ENCODE results near the gene RCAN1. TPM values are rescaled to one million over a fixed set of nuclear protein-coding genes. Genes with fewer than 3 reads are reported as not detected.

RCAN1 gene
- polyA plus RNA-seq, 1 donor (not counting 4 experiments of a cell fraction or from before 2014, with no cell fraction given), result 21.3 TPM

- Histone ChIP-seq H3K36me3 (ENCODE audit: control insufficient read depth in 2 of 2, extremely low read depth in 1 of 2, insufficient read depth in 2 of 2, low read length in 2 of 2) (no peaks in the 10 kb centered on the region), H3K27ac (ENCODE audit: control insufficient read depth, insufficient read depth, low read length) (no peak overlapping the region), H3K4me1 (ENCODE audit: control insufficient read depth, extremely low read depth, insufficient read depth, low read length) (no peaks in the 10 kb centered on the region), H3K79me2 (ENCODE audit: control insufficient read depth, insufficient read depth, low read length) (no peaks in the 10 kb centered on the region), H3K4me3 (ENCODE audit: control insufficient read depth in 2 of 3, extremely low read depth in 1 of 3, insufficient read depth in 2 of 3, low read depth in 1 of 3, low read length in 3 of 3) (no peak overlapping the region), H3K9ac (ENCODE audit: control insufficient read depth, extremely low read depth, insufficient read depth, low read length) (no peak overlapping the region), H4K20me1 (ENCODE audit: control insufficient read depth, extremely low read depth, insufficient read depth, low read length) (peaks cover 2% of the 10 kb centered on the region), H3K9me1 (ENCODE audit: control insufficient read depth, extremely low read depth, insufficient read depth, low read length) (no peaks in the 10 kb centered on the region), H3K27me3 (ENCODE audit: control insufficient read depth, extremely low read depth, insufficient read depth, low read length) (peaks cover 45% of the 10 kb centered on the region), H2AFZ (ENCODE audit: control insufficient read depth, low read length) (no peak overlapping the region), H3K4me2 (ENCODE audit: control insufficient read depth, extremely low read depth, insufficient read depth, low read depth, low read length) (no peak overlapping the region), H3K9me3 (ENCODE audit: control insufficient read depth, low read depth, low read length) (no peaks in the 10 kb centered on the region)
- FAIRE-seq (no peak), DNase-seq (ENCODE audit: low read depth, low spot score) (no peak)
- dilution Hi-C loops (cut with MboI; ENCODE audit: extremely low pct_ligation_motif_present, low sequenced_read_pairs), result no loop called here
- TF ChIP-seq EZH2 (IDR thresholded peaks at IDR 0.05; ENCODE audit: low read length), result no peak
- no peak for TF ChIP-seq CTCF (optimal IDR thresholded peaks at IDR 0.05 in 1 of 3, IDR thresholded peaks at IDR 0.05 in 1 of 3, conservative IDR thresholded peaks at IDR 0.05 in 1 of 3; ENCODE audit: extremely low read depth in 1 of 3, insufficient read depth in 2 of 3, low read length in 3 of 3)
These were observed 36.0 kb upstream of the RCAN1 start for GRCh38 chr21:34650861-34651431.

- Histone ChIP-seq H2AFZ (ENCODE audit: control insufficient read depth, low read length) (no peak overlapping the region), H4K20me1 (ENCODE audit: control insufficient read depth, extremely low read depth, insufficient read depth, low read length) (peaks cover 2% of the 10 kb centered on the region), H3K79me2 (ENCODE audit: control insufficient read depth, insufficient read depth, low read length) (no peaks in the 10 kb centered on the region), H3K4me2 (ENCODE audit: control insufficient read depth, extremely low read depth, insufficient read depth, low read depth, low read length) (no peak overlapping the region), H3K9me3 (ENCODE audit: control insufficient read depth, low read depth, low read length) (no peaks in the 10 kb centered on the region), H3K4me3 (ENCODE audit: control insufficient read depth in 2 of 3, extremely low read depth in 1 of 3, insufficient read depth in 2 of 3, low read depth in 1 of 3, low read length in 3 of 3) (no peak overlapping the region), H3K27ac (ENCODE audit: control insufficient read depth, insufficient read depth, low read length) (no peak overlapping the region), H3K27me3 (ENCODE audit: control insufficient read depth, extremely low read depth, insufficient read depth, low read length) (peaks cover 39% of the 10 kb centered on the region), H3K9me1 (ENCODE audit: control insufficient read depth, extremely low read depth, insufficient read depth, low read length) (no peaks in the 10 kb centered on the region), H3K4me1 (ENCODE audit: control insufficient read depth, extremely low read depth, insufficient read depth, low read length) (no peaks in the 10 kb centered on the region), H3K36me3 (ENCODE audit: control insufficient read depth in 2 of 2, extremely low read depth in 1 of 2, insufficient read depth in 2 of 2, low read length in 2 of 2) (no peaks in the 10 kb centered on the region), H3K9ac (ENCODE audit: control insufficient read depth, extremely low read depth, insufficient read depth, low read length) (no peak overlapping the region)
- TF ChIP-seq EZH2 (IDR thresholded peaks at IDR 0.05; ENCODE audit: low read length) (no peak), CTCF (optimal IDR thresholded peaks at IDR 0.05 in 1 of 3, IDR thresholded peaks at IDR 0.05 in 1 of 3, conservative IDR thresholded peaks at IDR 0.05 in 1 of 3; ENCODE audit: extremely low read depth in 1 of 3, insufficient read depth in 2 of 3, low read length in 3 of 3) (no peak)
- FAIRE-seq (no peak), DNase-seq (ENCODE audit: low read depth, low spot score) (no peak)
- dilution Hi-C loops (cut with MboI; ENCODE audit: extremely low pct_ligation_motif_present, low sequenced_read_pairs), result no loop called here
These were observed 34.5 kb upstream of the RCAN1 start for GRCh38 chr21:34649400-34649799.
